NCI-H1105 (cell line): Measurements from ENCODE around the gene MT1H.
"Not testable (repeated sequence)": the region's sequence is repeated elsewhere in the genome, so short reads cannot be mapped to it uniquely, and the experiment has no call there.

Source experiments
- DNase-seq: peaks from one replicate; lab custom pipeline; 2025; lab: John Stamatoyannopoulos, UW

Gene MT1H

DNA sequence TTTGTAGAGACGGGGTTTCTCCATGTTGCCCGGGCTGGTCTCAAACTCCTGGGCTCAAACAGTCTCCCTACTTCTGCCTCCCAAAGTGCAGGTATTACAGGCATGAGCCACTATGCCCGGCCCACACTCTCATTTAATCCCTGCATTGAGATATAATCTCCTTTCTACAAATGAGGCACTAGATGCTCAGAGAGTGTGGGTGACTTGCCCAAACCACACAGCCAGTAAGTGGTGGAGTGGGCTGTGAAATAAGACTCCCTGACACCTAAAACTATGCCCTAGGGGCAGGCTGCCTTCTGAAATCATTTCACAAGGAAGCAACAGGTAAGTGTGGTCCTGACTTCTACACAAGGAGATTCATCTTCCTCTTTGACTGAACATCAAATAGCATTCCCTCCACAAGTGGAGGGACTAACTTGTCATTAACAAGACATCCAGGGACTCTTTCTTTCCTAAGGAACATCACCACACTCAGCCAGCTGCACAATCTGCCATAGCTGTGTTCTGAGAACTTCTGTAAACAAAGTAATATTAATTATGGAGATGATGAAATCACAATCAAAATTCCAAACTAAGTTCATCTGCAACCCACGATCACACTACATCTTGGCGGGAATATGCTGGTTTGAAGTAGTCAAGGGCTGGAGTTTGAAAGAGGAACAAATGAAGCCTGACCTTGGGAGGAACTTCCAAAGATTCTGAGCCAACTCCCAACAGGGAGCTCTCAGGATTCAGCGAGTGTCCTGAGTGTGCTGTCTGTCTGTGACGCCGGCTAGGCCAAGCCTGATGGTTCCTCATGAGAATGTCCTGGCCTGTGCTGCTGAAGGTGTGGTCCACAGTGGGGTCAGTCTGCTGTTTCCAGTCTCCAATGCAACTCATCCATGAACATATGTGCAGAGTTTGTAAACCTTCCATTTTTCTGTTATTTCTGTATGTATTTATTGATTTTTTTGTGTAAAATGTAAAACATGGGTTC, 4.0 kb upstream of the MT1H start:
- not testable (repeated sequence) for DNase-seq

DNA sequence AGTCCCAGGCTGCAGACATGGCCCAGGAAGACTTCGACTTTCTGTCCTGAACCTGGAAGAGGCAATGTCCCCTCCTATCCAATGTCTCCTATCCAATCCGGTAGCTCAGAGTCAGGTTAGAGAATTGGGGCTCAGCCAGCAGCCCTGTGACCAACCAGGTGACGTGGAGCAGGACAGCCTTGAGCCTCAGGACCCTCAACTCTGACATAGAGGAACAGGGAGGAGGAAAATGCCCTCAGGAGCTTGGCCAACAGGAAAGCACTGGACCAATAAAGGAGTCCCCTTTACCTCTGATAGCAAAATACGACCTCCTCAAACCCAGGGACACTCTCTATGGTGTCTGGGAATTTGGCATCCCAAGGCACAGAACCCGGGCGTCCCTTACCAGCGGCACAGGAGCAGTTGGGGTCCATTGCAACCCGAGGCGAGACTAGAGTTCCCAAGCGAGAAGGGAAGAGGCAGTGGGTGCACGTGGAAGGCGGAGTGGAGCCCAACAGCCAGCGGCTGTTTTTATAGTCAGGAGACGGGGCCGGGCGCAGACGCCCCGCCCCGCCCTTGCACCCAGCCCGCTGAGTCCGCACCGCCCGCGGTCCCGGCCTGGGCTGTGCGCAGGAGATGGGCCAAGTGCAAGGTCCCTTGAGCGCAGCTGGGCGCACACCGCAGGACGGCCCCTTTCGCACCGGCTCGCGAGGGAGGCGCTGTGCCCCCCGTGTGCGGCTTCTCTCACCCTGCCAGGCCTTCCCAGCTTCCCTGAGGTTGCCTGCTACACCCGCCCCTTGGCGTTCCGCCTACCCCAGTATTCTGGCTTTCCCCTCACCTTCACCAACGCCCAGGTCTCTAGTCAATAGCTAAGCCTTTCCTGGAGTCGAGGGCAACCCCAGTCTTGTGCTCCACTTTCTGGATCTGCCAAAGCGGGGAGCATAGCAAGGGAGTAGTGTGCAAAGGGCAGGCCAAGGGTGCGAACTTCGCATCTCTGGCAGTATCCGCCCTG, 1.7 kb upstream of the MT1H start, which contains the start of gene MT1G:
MT1G (minus strand) TSS at position 485 of the 991 bp plus-strand sequence; CDS start at position 413, 72 bp downstream.
- no peak for DNase-seq

- DNase-seq, result no peak
Measured at GRCh38 chr16:56669840-56670619, 416 bp downstream of the MT1H start.

GRCh38 chr16:56670620-56670934, 963 bp downstream of the MT1H start:
- no peak for DNase-seq

GRCh38 chr16:56671691-56672090, 2.1 kb downstream of the MT1H start:
- DNase-seq, result not testable (repeated sequence)

DNA sequence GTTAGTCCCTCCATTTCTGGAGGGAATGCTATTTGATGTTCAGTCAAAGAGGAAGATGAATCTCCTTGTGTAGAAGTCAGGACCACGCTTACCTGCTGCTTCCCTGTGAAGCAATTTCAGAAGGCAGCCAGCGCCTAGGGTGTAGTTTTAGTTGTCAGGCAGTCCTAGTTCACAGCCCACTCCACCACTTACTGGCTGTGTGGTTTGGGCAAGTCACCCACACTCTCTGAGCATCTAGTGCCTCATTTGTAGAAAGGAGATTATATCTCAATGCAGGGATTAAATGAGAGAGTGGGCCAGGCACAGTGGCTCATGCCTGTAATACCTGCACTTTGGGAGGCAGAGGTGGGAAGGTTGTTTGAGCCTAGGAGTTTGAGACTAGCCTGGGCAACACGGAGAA, 2.6 kb downstream of the MT1H start:
- not testable (repeated sequence) for DNase-seq

- DNase-seq, result no peak
Measured at GRCh38 chr16:56672761-56673536, 3.3 kb downstream of the MT1H start.

DNA sequence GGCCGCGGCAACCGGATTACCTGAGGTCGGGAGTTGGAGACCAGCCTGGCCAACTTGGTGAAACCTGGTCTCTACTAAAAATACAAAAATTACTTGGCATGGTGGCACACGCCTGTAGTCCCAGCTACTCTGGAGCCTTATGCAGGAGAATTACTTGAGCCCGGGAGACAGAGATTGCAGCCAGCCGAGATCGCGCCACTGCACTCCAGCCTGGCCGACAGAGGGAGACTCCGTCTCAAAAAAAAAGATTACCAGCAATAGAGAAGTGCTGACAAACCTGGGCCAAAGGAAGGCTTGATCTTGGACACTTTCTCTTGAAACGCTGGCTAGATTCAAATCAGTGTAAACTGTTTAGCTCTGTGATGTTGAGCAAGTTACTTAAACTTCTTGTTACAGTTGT, 4.3 kb downstream of the MT1H start:
- DNase-seq, result no peak

DNA sequence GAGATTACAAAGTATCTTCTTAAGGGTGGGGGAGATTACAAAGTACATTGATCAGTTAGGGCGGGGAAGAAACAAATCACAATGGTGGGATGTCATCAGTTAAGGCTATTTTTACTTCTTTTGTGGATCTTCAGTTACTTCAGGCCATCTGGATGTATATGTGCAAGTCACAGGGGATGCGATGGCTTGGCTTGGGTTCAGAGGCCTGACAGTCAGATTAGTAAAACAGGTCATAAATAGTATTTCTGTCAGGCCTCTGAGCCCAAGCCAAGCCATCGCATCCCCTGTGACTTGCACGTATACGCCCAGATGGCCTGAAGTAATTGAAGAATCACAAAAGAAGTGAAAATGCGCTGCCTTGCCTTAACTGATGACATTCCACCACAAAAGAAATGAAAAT, 5.0 kb downstream of the MT1H start:
- DNase-seq, result not testable (repeated sequence)

- DNase-seq, result no peak
Measured at GRCh38 chr16:56675685-56676210, 6.1 kb downstream of the MT1H start.

DNA sequence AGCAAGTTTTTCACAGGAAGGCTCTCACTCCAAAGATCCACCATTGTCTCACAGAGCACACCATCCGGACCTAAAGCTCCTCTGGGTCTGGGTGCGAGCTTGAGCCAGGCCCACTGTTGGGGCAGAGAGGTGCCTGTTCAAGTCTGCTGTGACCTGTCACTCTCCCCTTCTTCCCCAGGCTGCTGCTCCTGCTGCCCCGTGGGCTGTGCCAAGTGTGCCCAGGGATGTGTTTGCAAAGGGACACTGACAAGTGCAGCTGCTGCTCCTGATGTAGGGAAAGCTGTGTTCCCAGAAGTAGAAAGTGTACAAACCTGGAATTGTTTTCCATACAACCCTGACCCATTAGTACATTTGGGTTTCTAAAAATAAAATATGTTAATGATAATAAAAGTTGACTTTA, 7.9 kb downstream of the MT1H start:
- DNase-seq, result no peak

DNA sequence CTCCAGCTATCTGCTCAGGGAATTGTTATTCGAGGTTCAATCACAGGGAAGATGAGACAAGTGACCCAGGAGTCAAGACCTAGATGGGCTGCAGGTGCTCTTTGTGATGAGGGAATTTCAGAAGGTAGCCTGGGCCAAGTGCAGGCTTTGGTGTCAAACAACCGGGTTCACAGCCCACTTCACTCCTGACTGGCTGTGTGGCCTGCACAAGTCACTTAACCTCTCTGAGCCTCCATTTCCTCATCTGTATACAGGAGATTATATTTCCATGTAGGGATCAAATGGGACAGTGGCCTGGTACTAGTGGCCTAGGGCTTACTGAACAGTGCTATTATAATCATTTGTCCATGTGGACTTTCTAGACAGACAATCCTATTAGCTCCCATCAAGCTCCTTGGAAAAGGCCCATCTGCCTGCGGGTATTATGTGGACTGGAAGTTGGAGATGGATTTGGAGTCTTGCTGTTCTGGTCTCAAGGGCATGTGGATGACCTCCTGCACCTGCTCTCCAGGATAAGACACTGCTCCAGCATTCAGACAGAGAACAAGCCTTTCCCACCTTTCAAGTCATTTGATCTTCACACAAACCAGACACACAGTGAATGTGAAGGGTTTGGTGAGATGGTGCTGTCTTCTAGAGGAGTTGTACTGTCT, 9.6 kb downstream of the MT1H start:
- DNase-seq, result no peak

GRCh38 chr16:56679818-56680217, 10.2 kb downstream of the MT1H start:
- DNase-seq, result no peak

- DNase-seq, result peak; percentile 73
Measured at GRCh38 chr16:56681939-56682702, 12.5 kb downstream of the MT1H start, which contains the start of gene MT1X. Gene MT1X (plus strand): TSS chr16:56682470. CDS start chr16:56682541, 71 bp downstream.

GRCh38 chr16:56682703-56683397, 13.2 kb downstream of the MT1H start:
- DNase-seq, result no peak

DNA sequence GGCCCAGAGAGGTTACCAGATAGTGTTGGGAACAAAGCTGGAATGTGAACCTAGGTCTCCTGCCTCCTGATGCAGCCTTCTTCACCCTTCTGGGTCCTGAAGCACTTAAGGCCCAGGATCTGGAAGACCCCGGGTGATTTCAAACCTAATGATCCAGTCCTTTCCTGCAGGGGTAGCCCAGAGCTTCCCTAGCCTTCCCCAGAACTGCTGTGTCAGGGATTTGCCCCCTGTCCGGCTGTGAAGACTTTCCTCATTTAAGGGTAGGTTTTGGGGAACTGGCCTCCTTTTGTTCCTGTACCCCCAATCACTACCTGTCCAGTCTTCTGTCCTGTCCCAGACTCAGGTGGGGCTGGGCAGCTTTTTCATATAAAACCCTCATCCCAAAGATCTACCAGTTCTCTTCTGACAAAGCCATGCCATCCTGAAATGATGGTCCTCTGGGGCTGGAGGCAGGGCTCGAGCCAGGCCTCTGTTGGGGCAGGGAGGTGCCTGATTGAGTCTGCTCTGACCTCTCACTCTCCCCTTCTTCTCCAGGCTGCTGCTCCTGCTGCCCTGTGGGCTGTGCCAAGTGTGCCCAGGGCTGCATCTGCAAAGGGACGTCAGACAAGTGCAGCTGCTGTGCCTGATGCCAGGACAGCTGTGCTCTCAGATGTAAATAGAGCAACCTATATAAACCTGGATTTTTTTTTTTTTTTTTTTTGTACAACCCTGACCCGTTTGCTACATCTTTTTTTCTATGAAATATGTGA, 14.0 kb downstream of the MT1H start:
- DNase-seq, result no peak

DNA sequence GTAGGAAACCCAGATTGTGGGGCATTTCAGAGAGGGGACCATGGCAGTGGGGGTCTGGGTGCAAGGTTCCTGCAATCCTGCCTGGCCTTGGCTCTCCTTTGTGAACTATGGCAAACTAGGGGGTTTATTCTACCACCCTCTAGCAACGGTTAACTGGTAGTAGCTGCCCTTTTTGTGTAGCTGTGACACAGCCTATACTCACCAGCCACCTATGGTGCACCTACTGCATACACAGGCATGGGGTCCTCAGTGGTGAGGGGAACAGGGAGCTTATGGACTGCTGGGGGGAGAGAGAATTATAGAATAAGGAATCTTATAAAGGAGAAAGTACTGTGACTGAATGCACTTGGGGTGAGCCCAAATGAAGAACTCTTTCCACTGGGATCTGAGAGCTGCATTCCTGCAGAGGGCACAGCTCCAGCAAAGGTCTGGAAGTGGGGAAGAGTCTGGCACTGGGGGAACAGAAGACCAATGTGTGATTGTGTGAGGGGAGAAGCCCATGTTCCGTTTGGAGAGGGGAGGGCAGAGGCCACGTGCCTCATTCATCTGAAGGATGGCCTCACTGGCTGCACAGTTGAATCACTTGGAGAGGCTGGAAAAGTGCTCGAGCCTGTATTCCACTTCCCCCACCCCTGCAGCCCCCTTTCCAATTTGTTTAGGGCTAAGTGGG, 14.8 kb downstream of the MT1H start:
- DNase-seq, result no peak
